Measurements from ENCODE around the gene CLCN6.
A peak's percentile ranks its signal among the peaks of the same experiment; 100 is the strongest.

CLCN6 gene

DNA sequence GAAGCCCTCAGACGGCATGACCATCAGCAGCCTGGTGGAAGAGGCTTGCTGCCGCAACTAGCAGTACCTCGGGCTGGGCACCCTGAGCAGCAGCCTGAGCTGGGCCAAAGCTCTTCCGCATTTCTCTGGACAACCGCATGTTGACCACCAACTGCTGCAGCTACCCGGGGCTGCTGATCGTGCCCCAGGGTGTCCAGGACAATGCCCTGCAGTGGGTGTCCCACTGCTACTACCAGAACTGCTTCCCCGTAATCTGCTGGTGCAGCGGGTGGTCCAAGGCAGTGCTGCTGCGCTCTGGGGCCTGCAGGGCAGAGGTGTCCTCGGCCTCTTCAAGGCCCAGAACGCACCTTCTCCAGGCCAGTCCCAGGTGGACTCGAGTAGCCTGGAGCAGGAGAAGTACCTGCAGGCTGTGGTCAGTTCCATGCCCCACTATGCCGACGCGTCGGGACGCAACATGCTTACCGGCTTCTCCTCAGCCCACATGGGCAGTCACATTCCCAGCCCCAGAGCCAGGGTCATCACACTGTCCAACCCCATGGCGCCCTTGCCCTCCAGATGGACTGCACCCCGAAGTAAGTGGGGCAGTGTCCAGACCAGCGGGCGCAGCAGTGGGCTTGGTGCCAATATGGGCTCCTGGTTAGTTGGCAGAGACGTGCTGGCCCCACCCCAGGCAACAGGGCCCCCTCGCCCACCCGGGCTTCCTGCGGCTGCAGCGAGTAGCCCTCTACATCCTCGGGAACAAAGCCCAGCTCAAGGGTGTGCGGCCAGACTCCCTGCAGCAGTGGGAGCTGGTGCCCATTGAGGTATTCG, 72.3 kb downstream of the CLCN6 start:
- no peak for FAIRE-seq
- DNase-seq (ENCODE audit: low spot score), result no peak

DNA sequence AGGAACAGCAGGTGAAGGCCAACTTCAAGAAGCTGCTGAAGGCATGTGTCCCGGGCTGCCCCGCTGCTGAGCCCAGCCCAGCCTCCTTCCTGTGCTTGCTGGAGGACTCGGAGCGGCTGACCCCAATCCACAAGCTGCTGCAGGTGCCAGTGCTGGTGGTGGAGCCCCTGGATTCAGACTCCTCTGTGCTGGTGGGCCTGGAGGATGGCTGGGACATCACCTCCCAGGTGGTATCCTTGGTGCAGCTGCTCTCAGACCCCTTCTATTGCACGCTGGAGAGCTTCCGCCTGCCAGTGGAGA, 72.8 kb downstream of the CLCN6 start:
- DNase-seq (ENCODE audit: low spot score), result no peak
- FAIRE-seq, result no peak

DNA sequence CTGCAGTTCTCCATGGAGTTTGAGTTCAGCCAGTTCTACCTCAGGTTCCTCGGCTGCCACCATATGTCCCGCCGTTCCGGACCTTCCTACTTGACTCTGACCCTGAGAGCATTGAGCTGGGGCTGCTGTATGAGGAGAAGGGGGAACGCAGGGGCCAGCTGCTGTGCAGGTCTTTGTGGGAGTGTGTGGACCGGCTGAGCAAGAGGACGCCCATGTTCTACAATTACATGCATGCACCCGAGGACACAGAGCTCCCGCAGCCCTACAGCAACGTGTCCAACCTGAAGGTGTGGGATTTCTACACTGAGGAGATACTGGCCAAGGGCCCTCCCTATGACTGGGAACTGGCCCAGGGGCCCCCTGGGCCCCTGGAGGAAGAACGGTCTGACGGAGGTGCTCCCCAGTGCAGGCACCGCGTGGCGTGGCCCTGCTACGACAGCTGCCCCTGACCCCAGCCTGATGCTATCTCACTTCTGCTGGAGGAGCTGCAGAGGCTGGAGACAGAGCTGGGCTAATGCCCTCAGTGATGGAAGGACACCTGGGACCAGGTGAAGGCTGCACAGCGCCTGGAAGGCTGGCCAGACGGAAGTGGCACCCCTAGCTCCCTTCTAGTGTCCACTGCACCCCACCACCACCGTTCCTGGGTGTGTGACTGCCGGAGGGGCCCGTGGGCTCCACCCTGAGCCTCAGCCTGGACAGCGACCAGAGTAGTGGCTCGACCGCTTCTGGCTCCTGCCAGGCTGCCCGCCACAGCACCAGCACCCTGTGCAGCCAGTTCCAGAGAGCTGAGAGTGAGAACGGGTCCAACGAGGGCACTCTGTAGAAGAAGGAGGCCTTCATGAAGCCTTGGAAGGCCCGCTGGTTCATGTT, 73.6 kb downstream of the CLCN6 start:
- no peak for FAIRE-seq

DNA sequence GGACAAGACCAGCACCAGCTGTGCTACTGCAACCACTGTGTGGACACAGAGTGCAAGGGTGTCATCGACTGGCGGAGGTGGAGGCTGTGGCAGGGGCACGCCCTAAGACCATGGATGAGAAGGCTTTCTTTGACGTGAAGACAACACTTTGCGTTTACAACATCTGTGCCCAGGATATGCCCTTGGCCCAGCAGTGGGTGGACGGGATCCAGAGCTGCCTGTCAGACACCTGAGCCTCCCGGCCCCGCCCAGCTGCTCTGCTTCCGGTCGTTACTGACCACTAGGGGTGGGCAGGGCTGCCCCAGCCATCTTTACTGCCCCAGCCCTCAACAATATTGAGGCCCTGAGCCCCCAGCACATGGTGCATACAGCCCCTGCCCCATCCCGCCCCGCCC, 74.2 kb downstream of the CLCN6 start:
- DNase-seq (ENCODE audit: low spot score), result no peak

More for the DNA sequence above, 73.6 kb downstream of the CLCN6 start:
- DNase-seq (ENCODE audit: low spot score), result no peak

DNA sequence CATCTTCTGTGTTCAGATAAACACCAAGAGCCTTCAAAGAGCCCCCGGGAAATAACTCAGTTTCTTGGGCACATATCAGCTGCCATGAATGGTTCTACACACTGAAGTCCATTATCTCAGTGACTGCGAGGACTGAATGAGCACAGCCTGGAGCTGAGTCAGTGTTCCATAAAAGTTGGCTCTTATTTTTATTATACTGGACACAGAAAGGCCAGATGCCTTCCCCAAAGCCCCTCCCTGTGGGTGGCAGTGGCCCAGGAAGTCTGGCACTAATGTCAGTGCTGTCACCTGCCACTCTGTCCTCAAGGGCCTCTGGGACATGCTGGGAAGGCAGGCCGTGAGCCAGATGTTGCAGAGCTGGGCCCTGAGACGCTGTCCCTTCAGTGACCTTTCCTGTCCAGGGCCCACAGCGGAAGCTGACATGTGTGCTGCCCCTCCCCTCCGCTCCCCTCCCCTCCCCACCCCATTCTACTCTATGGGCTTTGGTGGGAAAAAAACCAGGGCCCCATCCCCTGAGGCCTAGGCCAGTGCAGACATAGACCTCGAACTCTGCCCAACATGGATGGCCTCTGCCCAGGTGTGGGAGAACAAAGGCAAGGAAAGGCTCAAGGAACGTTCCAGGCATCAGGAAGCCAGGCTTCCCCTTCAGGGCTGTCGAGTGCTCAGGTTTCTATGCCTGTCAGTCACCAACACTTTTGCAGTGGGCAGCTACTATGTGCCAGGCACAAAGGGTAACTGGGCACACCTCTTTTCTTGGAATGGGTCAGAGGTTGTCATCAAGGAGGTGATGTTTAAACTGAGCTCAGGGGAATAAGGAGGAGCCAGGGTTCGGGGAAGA, 75.1 kb downstream of the CLCN6 start:
- FAIRE-seq, result no peak
- DNase-seq (ENCODE audit: low spot score), result no peak

More for the DNA sequence above, 74.2 kb downstream of the CLCN6 start:
- peak; percentile 63 for FAIRE-seq

DNA sequence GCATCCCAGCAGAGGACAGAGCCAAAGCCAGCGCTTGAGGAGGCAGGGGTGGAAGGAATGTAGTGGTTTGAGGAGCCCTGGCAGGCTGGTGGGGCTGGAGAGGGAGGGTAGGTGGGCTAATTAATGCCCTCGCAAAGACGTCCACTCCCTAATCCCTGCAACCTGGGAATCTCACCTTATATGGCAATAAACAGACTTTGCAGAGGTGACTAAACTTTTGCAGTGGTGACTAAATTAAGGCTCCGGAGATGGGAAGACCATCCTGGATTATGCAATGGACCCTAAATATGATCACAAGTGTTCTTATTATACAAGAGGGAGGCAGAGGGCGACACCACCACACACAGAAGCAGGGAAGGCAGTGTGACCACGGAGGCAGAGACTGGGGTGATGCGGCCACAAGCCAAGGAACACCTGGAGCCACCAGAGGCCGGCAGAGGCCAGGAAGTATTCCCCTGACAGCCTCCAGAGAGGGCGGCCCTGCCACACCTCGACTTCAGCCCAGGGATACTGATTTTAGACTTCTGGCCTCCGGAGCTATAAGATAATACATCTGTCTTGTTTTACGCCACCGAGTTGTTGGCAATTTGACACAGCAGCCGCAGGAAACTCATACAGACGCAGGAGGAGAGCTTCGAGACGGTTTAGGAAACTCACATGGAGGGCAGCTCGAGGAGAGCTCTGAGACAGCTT, 75.9 kb downstream of the CLCN6 start:
- DNase-seq (ENCODE audit: low spot score) (no peak), FAIRE-seq (no peak)

DNA sequence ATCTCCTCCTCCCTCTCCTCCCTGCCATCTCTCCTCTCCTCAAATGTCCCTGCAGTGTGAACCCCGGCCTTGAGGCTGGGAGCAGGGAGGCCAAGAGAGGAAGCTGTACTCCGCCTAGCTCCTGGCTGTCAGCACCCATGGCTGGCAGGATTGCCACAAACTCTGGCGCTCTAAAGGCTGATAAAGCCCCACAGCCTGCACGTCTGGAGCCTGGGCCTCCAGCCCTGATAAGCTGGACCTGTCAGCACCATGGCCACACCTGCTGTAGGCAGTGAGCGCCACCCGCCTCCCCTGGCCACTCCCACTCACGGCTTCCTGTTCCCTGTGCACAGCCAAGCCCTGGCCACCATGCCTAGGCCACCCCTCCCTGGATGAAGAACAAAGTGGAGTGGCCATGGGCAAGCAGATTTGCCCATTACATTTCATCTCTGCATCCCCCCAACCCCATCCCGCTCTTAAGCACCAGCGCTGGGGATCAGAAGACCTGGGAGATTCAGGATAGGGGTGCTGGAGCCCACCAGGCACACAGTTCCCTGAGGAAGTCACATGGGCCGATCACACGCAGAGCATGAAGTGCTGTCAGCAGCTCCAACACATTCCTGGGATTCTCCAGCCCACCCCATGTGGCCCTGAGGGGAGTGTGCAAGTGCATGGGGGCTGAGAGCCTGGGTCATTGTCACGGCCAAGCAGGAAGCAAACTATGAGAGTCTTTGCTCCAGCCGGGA, 77.0 kb downstream of the CLCN6 start:
- DNase-seq (ENCODE audit: low spot score) (no peak), FAIRE-seq (no peak)

DNA sequence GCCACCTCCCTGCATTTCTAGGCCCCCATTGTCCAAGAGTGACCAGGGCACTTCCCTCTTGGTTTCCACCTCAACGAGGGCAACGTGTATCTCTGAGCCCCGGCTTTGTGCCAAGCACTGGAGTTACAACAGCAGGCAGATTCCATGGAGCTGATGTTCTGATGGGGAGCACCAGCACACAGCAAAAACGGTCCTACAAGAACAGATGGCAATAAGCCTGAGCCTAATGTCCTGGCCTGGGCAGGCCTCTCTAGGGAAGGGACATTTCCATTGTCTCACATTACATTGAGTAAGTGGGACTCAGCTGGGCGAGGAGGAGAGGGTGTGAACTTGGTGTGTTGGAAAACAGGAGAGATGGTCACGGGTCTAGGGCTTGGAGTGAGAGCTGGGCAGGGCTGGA, 79.9 kb downstream of the CLCN6 start:
- no peak for FAIRE-seq
- DNase-seq (ENCODE audit: low spot score), result no peak

DNA sequence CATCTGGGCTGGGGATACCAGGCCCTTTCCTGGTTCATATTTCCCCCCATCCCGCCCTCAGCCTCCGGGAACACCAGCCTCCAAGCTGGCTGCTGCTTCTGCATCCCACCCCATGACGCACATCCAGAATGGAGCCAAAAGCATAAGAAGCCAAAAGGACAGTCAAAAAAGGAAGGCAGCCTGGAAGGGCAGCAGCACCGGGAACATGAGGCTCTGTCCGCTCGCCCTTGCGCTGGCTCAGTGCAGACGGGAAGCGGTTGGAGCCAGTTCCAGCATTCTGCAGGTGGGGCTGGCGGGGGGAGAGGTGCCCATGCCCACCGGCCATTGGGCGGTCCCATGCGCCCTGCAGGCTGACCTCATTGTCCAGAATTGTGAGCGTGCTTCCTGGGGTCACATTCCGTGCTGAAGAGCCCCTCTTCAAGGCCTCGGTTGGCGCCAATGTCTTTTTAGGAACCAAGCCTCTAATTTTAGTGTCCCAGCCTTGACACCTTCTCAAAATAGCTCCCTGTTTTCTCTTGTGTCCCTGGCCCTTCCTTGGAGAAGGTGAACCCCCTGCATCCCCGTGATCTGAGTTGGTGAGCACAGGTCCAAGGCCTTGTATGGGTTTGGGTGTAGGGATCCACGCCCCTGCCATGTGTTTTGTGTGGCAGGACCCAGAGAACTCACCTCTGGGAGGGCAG, 81.1 kb downstream of the CLCN6 start:
- FAIRE-seq (no peak), DNase-seq (ENCODE audit: low spot score) (no peak)

DNA sequence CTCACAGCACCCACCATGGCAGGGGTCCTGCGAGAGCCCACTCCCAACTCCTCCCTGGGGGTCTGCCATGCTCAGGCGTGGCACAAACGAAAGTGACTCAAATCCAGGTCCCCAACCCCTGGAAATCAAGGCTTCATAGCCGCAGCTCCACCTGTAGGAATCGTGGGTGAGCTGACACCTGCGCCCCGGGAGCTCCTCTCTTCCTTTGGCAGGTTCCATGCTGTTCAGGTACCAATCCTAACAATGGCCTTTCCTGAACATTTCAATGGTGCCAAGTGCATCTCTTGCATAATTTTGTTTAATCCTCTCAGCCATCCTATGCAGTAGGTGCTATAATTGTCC, 81.6 kb downstream of the CLCN6 start:
- DNase-seq (ENCODE audit: low spot score), result no peak
- no peak for FAIRE-seq

DNA sequence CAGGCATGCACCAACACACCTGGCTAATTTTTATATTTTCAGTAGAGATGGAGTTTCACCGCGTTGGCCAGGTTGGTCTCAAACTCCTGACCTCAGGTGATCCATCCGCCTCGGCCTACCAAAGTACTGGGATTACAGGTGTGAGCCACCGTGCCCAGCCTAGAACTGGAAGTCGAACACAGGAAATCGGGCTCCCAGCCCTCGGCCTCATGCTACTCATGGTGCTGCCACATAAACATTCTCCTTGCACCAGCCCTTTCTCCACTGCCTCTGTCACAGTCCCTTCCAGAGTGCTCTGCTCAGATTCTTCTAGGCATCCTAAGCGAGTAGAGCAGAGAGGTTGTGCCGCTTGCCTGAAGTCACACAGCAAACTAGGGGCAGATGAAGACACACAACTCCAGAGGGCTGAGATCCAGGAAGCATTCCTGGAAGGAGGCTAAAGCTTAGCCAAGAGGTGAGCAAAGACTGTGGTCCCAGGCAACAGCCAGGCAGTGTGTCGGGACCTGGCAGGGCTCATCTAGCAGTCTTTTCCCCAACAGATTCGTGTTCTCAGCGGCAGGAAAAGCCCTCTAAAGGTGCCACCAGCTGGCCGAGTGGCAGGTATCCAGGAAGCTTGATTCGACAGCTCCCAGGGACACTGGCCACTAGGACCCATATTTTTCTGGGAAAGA, 82.3 kb downstream of the CLCN6 start:
- FAIRE-seq (no peak), DNase-seq (ENCODE audit: low spot score) (no peak)

DNA sequence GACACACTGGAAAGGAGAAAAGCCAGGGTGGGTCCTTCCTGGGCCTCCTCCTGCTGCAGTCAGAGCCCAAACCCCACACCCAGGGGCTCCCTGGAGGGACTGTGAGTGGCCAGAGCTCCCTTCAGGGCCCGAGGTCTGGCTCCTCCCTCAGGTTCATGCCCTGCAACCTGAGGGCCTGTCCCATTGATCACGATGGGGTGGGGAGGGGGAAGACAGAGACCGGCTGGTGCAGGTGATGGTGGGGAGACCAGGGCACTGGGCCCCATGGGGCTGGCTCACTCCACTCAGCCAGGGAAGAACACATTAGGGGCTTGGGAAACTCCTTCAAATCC, 82.9 kb downstream of the CLCN6 start:
- FAIRE-seq, result no peak
- DNase-seq (ENCODE audit: low spot score), result no peak

DNA sequence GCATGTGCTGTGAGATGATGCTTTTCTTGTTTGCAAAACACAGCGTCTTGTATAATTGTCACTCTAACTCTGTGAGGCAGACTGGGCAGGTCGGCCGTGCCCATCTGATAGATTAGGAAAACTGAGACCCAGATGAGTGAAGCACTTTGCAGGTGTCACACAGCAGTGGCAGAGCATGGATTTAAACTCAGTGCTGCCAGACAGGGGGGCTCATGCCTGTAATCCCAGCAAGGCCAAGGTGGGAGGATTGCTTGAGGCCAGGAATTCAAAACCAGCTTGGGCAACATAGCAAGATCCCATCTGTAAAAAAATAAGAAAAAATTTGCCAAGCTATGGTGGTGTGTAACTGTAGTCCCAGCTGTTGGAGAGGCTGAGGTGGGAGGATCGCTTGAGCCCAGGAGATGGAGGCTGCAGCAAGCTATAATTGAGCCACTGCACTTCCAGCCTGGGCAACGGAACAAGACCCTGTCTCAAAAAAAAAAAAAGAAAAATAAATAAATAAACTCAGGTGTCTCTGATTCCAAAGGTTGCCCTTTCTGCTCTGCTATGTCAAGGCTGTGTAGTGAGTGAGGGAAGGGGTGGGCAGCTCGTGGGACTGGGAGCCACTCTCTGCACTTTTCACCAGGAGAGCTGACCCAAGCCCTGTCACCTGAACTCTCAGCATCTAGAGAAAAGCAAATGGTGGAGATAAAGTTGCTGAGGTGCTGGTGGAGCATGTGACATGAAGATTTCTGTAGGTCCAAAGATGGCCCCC, 85.6 kb downstream of the CLCN6 start:
- FAIRE-seq (no peak), DNase-seq (ENCODE audit: low spot score) (no peak)

Data from urothelium cell line (cell line).